SK-N-MC (cell line): ENCODE measurements around the gene PNKP.

Experiments
- DNase-seq: peaks from one replicate; pipeline ENCODE4 v3.0.0-alpha.2; 2011; ENCODE audit warnings: low read depth, low spot score
- H3K27ac ChIP-seq: fragments of 200-600 bp; sonication (generic); 2 replicates; pipeline ENCODE4 v1.5.1; 2016; ENCODE audit warnings: mixed run types
- H3K36me3 ChIP-seq: fragments of 200-600 bp; sonication (generic); 2 replicates; pipeline ENCODE4 v1.6.1; 2017; ENCODE audit warnings: antibody characterized with exemption, low read length, mixed read lengths; ENCODE audit not compliant: insufficient read depth
- H3K4me3 ChIP-seq: fragments of 200-600 bp; sonication (generic); 2 replicates; pipeline ENCODE4 v1.5.1; 2016
- H3K9ac ChIP-seq: fragments of 200-600 bp; sonication (generic); 2 replicates; pipeline ENCODE4 v1.8.0; 2017; ENCODE audit warnings: mixed run types, mixed read lengths; ENCODE audit not compliant: insufficient read length
- H3K9me3 ChIP-seq: fragments of 200-600 bp; sonication (generic); 2 replicates; pipeline ENCODE4 v1.6.1; 2017; ENCODE audit warnings: low read depth, mild to moderate bottlenecking, antibody characterized with exemption, low read length, moderate library complexity, mixed read lengths
- EZH2 ChIP-seq: fragments of 200-600 bp; sonication (generic); IDR thresholded peaks from one replicate; pipeline ENCODE4 v1.6.1; 2017; ENCODE audit warnings: antibody characterized with exemption
- FOXP2 ChIP-seq: optimal IDR thresholded peaks from 2 replicates; pipeline ENCODE3; 2011; ENCODE audit warnings: mild to moderate bottlenecking, moderate library complexity; ENCODE audit not compliant: insufficient read depth; ENCODE audit errors: extremely low read length, control extremely low read depth
- POLR2AphosphoS5 ChIP-seq: IDR thresholded peaks from 2 replicates; pipeline ENCODE4 v1.6.1; 2012; ENCODE audit warnings: mild to moderate bottlenecking, low read depth, low read length, borderline replicate concordance

Gene PNKP

DNA sequence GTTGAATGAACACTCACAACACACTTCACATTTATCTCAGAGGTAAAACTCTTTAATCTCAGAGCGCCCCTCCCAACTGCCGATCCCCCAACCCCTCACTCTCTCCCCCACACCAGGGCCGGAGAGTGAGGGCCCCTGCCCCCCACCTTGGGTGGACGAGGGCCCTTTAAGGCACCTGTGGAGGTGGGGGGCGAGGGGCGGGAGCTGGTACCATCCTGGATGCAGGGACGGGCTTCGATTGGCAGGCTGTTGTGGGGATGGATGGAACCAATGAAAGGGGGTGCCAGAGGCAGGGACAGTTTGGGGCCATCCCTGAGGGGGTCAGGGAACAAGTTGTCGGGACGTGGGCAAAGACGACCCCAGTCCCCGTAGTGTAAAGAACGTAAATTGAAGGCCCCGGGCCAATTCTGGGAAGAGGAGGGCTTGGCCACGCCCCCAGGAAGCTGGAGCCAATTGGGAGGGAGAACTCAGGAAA lies 1.7 kb upstream of the PNKP start:
- peak overlapping the region; percentile 82 for H3K27ac ChIP-seq
- no peak overlapping the region for H3K9ac ChIP-seq
- TF ChIP-seq POLR2AphosphoS5 (no peak), EZH2 (no peak), FOXP2 (no peak)
- no peaks in the 10 kb centered on the region for H3K9me3 ChIP-seq
- DNase-seq: no peak
- peaks cover 19% of the 10 kb centered on the region for H3K36me3 ChIP-seq
- peak overlapping the region; percentile 75 for H3K4me3 ChIP-seq

DNA sequence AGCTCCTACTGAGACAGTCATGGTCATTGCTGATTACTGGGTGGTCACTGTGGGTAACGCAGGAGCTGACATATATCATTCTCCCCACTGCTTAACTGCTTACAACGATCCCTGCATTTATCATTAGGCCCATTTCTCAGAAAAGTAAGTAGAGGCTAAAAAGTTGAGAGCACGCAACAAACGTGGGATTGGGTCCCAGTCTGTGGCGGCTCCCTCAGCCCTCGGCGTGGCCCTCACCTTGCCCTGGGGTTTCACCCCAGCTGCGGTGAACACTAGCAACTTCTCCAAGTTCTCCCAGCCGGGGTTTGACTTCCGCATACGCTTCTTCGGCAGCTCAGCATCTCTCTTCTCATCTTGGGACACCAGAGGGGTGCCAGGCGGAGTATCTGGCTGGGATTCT lies 2.5 kb downstream of the PNKP start:
- no peak for DNase-seq
- TF ChIP-seq EZH2: no peak
- TF ChIP-seq FOXP2: no peak
- TF ChIP-seq POLR2AphosphoS5: no peak
- no peaks in the 10 kb centered on the region for H3K9me3 ChIP-seq
- no peak overlapping the region for H3K27ac ChIP-seq
- no peak overlapping the region for H3K9ac ChIP-seq
- peak overlapping the region; percentile 98; the same call in 1 of the 2 replicates for H3K4me3 ChIP-seq
- peaks cover 42% of the 10 kb centered on the region for H3K36me3 ChIP-seq

DNA sequence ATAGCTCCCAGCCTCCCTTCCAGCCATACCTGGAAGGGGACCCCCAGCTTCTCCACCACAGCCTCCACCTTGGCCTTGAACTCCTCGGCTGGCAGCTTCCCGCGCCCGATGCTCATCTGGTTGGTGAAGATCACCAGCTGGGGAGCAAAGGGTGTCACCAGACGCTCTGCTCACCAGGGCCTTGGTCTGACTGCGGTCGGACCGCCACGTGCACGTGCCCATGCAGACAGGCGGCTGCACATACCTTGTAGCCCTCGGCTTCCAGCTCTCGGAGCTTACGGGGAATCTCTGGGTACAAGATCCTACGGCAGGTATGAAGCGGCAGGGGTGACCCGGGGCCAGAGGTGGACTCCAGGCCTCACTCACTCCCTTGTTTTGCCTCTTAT lies 3.4 kb downstream of the PNKP start:
- TF ChIP-seq POLR2AphosphoS5 (no peak), EZH2 (no peak), FOXP2 (no peak)
- Histone ChIP-seq H3K4me3 (no peak overlapping the region), H3K9ac (no peak overlapping the region), H3K36me3 (peaks cover 48% of the 10 kb centered on the region), H3K27ac (no peak overlapping the region), H3K9me3 (no peaks in the 10 kb centered on the region)
- DNase-seq: no peak

DNA sequence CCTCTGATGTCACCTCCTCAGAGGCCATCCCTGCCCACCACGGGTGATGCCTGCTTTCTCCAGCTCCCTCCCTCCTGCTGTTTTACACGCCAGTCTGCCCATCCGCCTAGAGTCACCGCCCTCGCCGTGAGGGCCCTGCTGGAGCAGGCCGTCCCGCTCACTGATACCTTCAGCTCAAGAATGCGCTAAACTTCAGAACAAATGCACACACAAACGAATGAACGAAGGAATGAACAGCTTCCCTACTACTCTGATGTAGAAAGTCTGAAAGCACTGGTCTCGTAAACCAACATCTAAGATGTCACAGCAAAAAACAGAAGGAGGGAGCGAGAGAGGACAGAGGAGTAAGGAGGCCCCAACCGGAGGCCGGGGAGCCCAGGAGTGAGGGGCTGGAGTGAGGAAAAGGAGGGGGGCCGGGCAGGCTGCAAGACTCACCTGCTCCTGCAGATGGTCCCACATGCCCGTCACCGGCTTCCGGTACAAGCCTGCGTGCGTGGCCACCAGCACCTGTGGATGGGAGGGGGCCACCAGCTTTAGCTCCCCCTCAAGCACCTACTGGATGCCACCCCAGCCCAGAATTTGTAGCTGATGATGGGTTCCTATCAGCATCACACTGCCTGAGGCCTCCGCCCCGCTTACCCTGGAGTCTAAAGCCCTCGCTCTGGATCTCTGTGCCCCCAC lies 4.0 kb downstream of the PNKP start:
- Histone ChIP-seq H3K27ac (peak overlapping the region; percentile 58), H3K36me3 (peaks cover 54% of the 10 kb centered on the region), H3K4me3 (no peak overlapping the region), H3K9me3 (no peaks in the 10 kb centered on the region), H3K9ac (no peak overlapping the region)
- DNase-seq: no peak
- TF ChIP-seq POLR2AphosphoS5 (no peak), EZH2 (no peak), FOXP2 (no peak)

DNA sequence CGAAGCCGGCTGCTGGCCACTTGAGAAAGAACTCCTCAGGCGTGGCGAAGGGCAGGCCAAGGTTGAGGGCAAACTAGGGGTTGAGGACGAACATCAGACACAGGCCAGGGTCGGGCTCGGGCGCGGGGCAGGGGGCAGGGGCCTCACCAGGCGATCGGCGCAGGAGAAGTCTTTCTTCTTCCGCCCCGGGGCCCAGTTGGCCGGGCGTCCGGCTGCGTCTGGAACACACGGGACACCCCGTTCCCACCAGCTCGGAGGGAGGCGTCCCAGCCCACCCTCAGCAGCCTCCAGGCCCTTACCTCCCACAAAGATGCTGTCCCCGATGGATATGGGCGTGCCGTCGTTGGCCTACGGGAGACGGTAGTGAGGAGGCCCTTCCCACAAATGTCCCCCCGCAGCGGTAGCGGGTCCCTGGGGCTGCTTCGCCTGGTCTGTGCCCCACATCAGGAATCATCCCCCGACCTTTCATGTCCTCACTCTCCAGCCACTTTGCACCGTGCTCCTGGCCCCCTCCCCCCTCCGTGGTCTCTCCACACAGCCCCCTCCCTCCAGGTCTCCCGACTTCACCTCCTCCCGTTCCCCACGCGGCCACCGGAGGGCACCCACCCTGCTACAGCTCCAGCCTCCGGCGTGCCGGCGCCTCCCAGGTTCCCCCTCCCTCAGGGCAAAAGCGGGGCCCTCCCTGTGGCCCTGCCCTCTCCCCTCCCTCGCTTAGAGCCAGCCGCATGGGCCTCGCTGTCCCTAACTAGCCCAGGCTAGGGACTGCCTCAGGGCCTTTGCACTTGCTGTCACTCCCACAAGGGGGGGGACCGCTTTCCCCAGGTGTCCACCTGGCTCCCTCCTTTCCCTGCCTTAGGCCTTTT lies 4.8 kb downstream of the PNKP start:
- no peak overlapping the region for H3K27ac ChIP-seq
- H3K9ac ChIP-seq: no peak overlapping the region
- H3K9me3 ChIP-seq: no peaks in the 10 kb centered on the region
- DNase-seq: no peak
- H3K36me3 ChIP-seq: peaks cover 61% of the 10 kb centered on the region
- H3K4me3 ChIP-seq: no peak overlapping the region
- TF ChIP-seq FOXP2: no peak
- TF ChIP-seq EZH2: no peak
- no peak for TF ChIP-seq POLR2AphosphoS5

DNA sequence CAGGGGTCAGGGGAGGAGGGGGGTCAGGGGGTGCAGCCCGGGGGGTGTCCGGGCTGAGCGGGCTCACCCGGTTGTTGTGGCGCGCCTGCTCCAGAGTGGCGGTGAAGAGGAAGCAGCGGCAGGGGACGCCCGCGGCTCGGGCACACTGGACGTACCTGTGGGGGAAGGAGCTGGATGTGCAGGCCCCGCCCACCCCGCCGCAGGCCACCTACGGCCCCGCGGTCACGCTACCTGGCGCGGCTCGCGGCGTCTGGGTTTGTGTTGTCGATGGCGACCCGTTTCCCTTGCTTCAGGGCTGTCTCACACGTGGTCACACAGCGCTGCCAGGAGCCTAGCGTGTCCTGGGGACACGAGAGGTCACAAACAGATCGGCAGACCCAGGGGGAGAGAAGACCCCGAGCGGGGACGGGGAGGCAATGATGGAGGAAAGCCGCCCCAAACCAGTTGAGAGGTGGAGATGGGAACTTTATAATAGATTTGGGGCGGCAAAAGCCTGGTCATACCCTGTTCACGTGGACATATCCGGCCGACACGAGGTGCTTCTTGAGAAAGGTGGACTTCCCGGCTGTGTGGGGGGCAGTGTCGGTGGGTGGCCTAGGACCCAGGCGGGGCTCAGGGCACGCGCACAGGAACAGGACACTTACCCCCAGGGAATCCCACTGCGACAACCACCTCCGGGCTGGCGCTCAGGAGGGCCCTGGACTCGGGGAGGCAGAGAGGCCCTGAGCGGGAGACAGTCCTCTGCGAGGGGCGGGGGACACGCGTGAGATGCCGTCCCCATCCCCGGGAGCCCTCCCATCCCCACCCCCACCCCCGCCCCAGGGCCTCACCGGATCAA lies 5.6 kb downstream of the PNKP start:
- Histone ChIP-seq H3K9ac (no peak overlapping the region), H3K9me3 (no peaks in the 10 kb centered on the region), H3K4me3 (no peak overlapping the region), H3K36me3 (peaks cover 70% of the 10 kb centered on the region), H3K27ac (peak overlapping the region; percentile 70; the same call in 1 of the 2 replicates)
- TF ChIP-seq FOXP2: no peak
- DNase-seq: no peak

DNA sequence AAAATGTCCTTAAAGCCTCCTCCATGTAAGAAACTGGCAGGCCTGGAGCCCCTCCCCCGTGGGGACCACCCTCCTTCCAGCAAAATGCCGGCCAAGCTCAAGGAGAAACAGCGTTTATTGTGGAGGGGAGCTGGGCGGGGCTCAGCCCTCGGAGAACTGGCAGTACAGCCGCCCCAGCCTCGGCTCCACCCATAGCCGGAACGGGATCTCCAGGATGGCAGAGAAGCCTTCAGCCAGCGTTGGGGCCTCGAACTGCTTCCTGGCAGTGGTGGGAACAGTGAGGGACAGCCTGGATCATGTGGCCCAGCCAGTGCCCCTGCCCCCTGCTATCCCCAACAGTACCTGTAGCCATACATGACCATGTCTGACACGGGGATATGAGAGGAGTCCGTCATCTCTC lies 6.3 kb downstream of the PNKP start:
- Histone ChIP-seq H3K36me3 (peaks cover 77% of the 10 kb centered on the region), H3K4me3 (no peak overlapping the region), H3K27ac (peak overlapping the region; percentile 70; the same call in 1 of the 2 replicates)

More for the DNA sequence above, 6.3 kb downstream of the PNKP start:
- H3K9ac ChIP-seq: no peak overlapping the region
- H3K9me3 ChIP-seq: no peaks in the 10 kb centered on the region
- no peak for DNase-seq
- TF ChIP-seq POLR2AphosphoS5 (peak; percentile 64), EZH2 (no peak)
